WERI-Rb-1 (cell line): ENCODE measurements around the gene CUEDC2.

Source experiments
- DNase-seq: peaks from one replicate; pipeline ENCODE4 v3.0.0-alpha.2; 2020
- H3K27ac ChIP-seq: fragments of 250-450 bp; sonication (Bioruptor Pico); 2 replicates; pipeline ENCODE4 v1.5.1; 2020; ENCODE audit warnings: mild to moderate bottlenecking, moderate library complexity
- H3K27me3 ChIP-seq: fragments of 250-450 bp; sonication (Bioruptor Pico); 2 replicates; pipeline ENCODE4 v1.5.1; 2021; ENCODE audit warnings: mild to moderate bottlenecking, low read depth, moderate library complexity; ENCODE audit not compliant: insufficient read depth, severe bottlenecking
- H3K36me3 ChIP-seq: fragments of 250-450 bp; sonication (Bioruptor Pico); 2 replicates; pipeline ENCODE4 v1.5.1; 2020; ENCODE audit warnings: mild to moderate bottlenecking, moderate library complexity
- H3K4me3 ChIP-seq: 2 replicates; pipeline ENCODE4 v1.5.1; 2011; ENCODE audit warnings: low read depth, mild to moderate bottlenecking, control low read depth, low read length
- H3K9me3 ChIP-seq: fragments of 250-450 bp; sonication (Bioruptor Pico); 2 replicates; pipeline ENCODE4 v1.5.1; 2021; ENCODE audit warnings: mild to moderate bottlenecking, moderate library complexity; ENCODE audit not compliant: severe bottlenecking
- CTCF ChIP-seq: IDR thresholded peaks from 2 replicates; pipeline ENCODE4 v1.5.1; 2011; ENCODE audit warnings: low read depth, mild to moderate bottlenecking, control low read depth, inconsistent platforms, low read length

The CUEDC2 gene

GRCh38 chr10:102408728-102409603 is 23.4 kb downstream of the CUEDC2 start:
- Histone ChIP-seq H3K9me3 (no peaks in the 10 kb centered on the region), H3K27ac (no peak overlapping the region), H3K27me3 (no peaks in the 10 kb centered on the region), H3K36me3 (peaks cover 75% of the 10 kb centered on the region), H3K4me3 (no peak overlapping the region)
- no peak for DNase-seq
- no peak for TF ChIP-seq CTCF

- no peak for DNase-seq
- no peaks in the 10 kb centered on the region for H3K27me3 ChIP-seq
- no peak overlapping the region for H3K4me3 ChIP-seq
These were observed 24.1 kb downstream of the CUEDC2 start for GRCh38 chr10:102408131-102408727.

GRCh38 chr10:102407425-102408130 is 24.8 kb downstream of the CUEDC2 start:
- no peak for TF ChIP-seq CTCF
- Histone ChIP-seq H3K36me3 (peaks cover 72% of the 10 kb centered on the region), H3K9me3 (no peaks in the 10 kb centered on the region), H3K4me3 (no peak overlapping the region), H3K27me3 (no peaks in the 10 kb centered on the region), H3K27ac (no peak overlapping the region)
- no peak for DNase-seq

More at GRCh38 chr10:102408131-102408727, 24.1 kb downstream of the CUEDC2 start:
- TF ChIP-seq CTCF = no peak
- Histone ChIP-seq H3K27ac (no peak overlapping the region), H3K36me3 (peaks cover 75% of the 10 kb centered on the region), H3K9me3 (no peaks in the 10 kb centered on the region)

- peaks cover 69% of the 10 kb centered on the region for H3K36me3 ChIP-seq
- no peaks in the 10 kb centered on the region for H3K27me3 ChIP-seq
- no peaks in the 10 kb centered on the region for H3K9me3 ChIP-seq
- H3K4me3 ChIP-seq = no peak overlapping the region
- H3K27ac ChIP-seq = no peak overlapping the region
- DNase-seq = no peak
- no peak for TF ChIP-seq CTCF
These were observed 25.6 kb downstream of the CUEDC2 start for GRCh38 chr10:102406815-102407214.

GRCh38 chr10:102405632-102406031 is 26.7 kb downstream of the CUEDC2 start:
- Histone ChIP-seq H3K36me3 (peaks cover 72% of the 10 kb centered on the region), H3K27me3 (no peaks in the 10 kb centered on the region), H3K27ac (no peak overlapping the region), H3K4me3 (no peak overlapping the region), H3K9me3 (no peaks in the 10 kb centered on the region)
- TF ChIP-seq CTCF = no peak
- no peak for DNase-seq
